Erythroblast (primary cell): ENCODE measurements around the gene DDX19B.

Experiments
- GATA1 ChIP-seq: IDR thresholded peaks from 2 replicates; pipeline ENCODE4 v1.6.1; 2011; ENCODE audit warnings: low read depth, mild to moderate bottlenecking, control low read depth, low read length, moderate library complexity
- POLR2A ChIP-seq: IDR thresholded peaks from 2 replicates; pipeline ENCODE4 v1.6.1; 2011; ENCODE audit warnings: mild to moderate bottlenecking, low read length

GRCh38 chr16:70289229-70290094 is 9.5 kb upstream of the DDX19B start, which contains the start of gene AARS1:
- TF ChIP-seq POLR2A (peak; percentile 98), GATA1 (no peak)
